ENCODE data around the gene TANC1. TPM values are rescaled to one million over a fixed set of nuclear protein-coding genes. Genes with fewer than 3 reads are reported as not detected.
A peak's percentile ranks its signal among the peaks of the same experiment; 100 is the strongest.

TANC1 gene
- total RNA-seq, 2 experiments from 2014 or later = 0.41 to 0.47 TPM

GRCh38 chr2:159206736-159207380, 238.4 kb downstream of the TANC1 start:
- Mint-ChIP-seq H3K27me3 (no peaks in the 10 kb centered on the region), H3K4me1 (ENCODE audit: low read depth) (peaks cover 51% of the 10 kb centered on the region), H3K9me3 (no peaks in the 10 kb centered on the region), H3K36me3 (ENCODE audit: low read depth) (no peaks in the 10 kb centered on the region), H3K27ac (no peak overlapping the region), H3K4me3 (no peak overlapping the region)
- ChIA-PET CTCF (no interaction called here), POLR2A (no interaction called here)
- H3K27ac ChIP-seq (ENCODE audit: low read depth in 1 of 2, low read length in 2 of 2) = no peak overlapping the region
- no peaks in the 10 kb centered on the region for H3K9me3 ChIP-seq (ENCODE audit: control insufficient read depth in 1 of 2, insufficient read depth in 1 of 2, low read length in 2 of 2)
- no peaks in the 10 kb centered on the region for H3K36me3 ChIP-seq (ENCODE audit: insufficient read depth, low read length)
- DNase-seq (no peak), ATAC-seq (ENCODE audit: poor library complexity) (no peak)
- intact Hi-C loops (cut with DNase I, micrococcal nuclease) = no loop called here
- peaks cover 26% of the 10 kb centered on the region for H3K4me1 ChIP-seq (ENCODE audit: insufficient read depth, low read length)
- H3K27me3 ChIP-seq (ENCODE audit: control insufficient read depth in 1 of 2, insufficient read depth in 2 of 2, low read length in 2 of 2) = no peaks in the 10 kb centered on the region
- H3K4me3 ChIP-seq (ENCODE audit: low read length) = no peak overlapping the region
- no peak for TF ChIP-seq CTCF (IDR thresholded peaks at IDR 0.05)

- no peak overlapping the region for H3K4me3 Mint-ChIP-seq
- no peak overlapping the region for H3K27ac ChIP-seq (ENCODE audit: low read depth in 1 of 2, low read length in 2 of 2)
- ChIA-PET POLR2A (interaction anchor here (2.7 kb wide), 1 partner anchor 504 kb away, joined by 9 read pairs; the partner anchor contains the start of gene MARCHF7), CTCF (no interaction called here)
- peaks cover 23% of the 10 kb centered on the region for H3K4me1 ChIP-seq (ENCODE audit: insufficient read depth, low read length)
- DNase-seq (no peak), ATAC-seq (ENCODE audit: poor library complexity) (no peak)
- no peaks in the 10 kb centered on the region for H3K27me3 Mint-ChIP-seq
- H3K9me3 Mint-ChIP-seq = no peaks in the 10 kb centered on the region
- no peaks in the 10 kb centered on the region for H3K36me3 Mint-ChIP-seq (ENCODE audit: low read depth)
- intact Hi-C loops (cut with DNase I, micrococcal nuclease) = no loop called here
- H3K4me3 ChIP-seq (ENCODE audit: low read length) = no peak overlapping the region
- no peak overlapping the region for H3K27ac Mint-ChIP-seq
- no peak for TF ChIP-seq CTCF (IDR thresholded peaks at IDR 0.05)
- peaks cover 49% of the 10 kb centered on the region for H3K4me1 Mint-ChIP-seq (ENCODE audit: low read depth)
- no peaks in the 10 kb centered on the region for H3K36me3 ChIP-seq (ENCODE audit: insufficient read depth, low read length)
- no peaks in the 10 kb centered on the region for H3K27me3 ChIP-seq (ENCODE audit: control insufficient read depth in 1 of 2, insufficient read depth in 2 of 2, low read length in 2 of 2)
- no peaks in the 10 kb centered on the region for H3K9me3 ChIP-seq (ENCODE audit: control insufficient read depth in 1 of 2, insufficient read depth in 1 of 2, low read length in 2 of 2)
Measured at GRCh38 chr2:159208438-159208837, 240.0 kb downstream of the TANC1 start.

- peaks cover 49% of the 10 kb centered on the region for H3K4me1 Mint-ChIP-seq (ENCODE audit: low read depth)
- intact Hi-C loops (cut with DNase I, micrococcal nuclease) = no loop called here
- H3K9me3 Mint-ChIP-seq = no peaks in the 10 kb centered on the region
- peak overlapping the region in 1 of 2 donors; percentile 30 for H3K27ac ChIP-seq (ENCODE audit: low read depth in 1 of 2, low read length in 2 of 2)
- no peaks in the 10 kb centered on the region for H3K9me3 ChIP-seq (ENCODE audit: control insufficient read depth in 1 of 2, insufficient read depth in 1 of 2, low read length in 2 of 2)
- ATAC-seq (ENCODE audit: poor library complexity) (peak; percentile 99), DNase-seq (peak in 13 of 14 experiments; percentile 20 to 85 (median 49))
- no peaks in the 10 kb centered on the region for H3K36me3 Mint-ChIP-seq (ENCODE audit: low read depth)
- H3K27me3 ChIP-seq (ENCODE audit: control insufficient read depth in 1 of 2, insufficient read depth in 2 of 2, low read length in 2 of 2) = no peaks in the 10 kb centered on the region
- peak overlapping the region; percentile 55 for H3K4me3 Mint-ChIP-seq
- POLR2A ChIA-PET = interaction anchor here (0.6 to 2.7 kb wide), 7 partner anchors 14 to 503 kb away, joined by 3 to 9 read pairs (median 3); partner anchors contain the start of genes MARCHF7 and WDSUB1
- peak overlapping the region; percentile 3 for H3K4me3 ChIP-seq (ENCODE audit: low read length)
- no peaks in the 10 kb centered on the region for H3K27me3 Mint-ChIP-seq
- TF ChIP-seq CTCF (IDR thresholded peaks at IDR 0.05) = no peak
- CTCF ChIA-PET = no interaction called here
- peaks cover 23% of the 10 kb centered on the region for H3K4me1 ChIP-seq (ENCODE audit: insufficient read depth, low read length)
- H3K27ac Mint-ChIP-seq = peak overlapping the region; percentile 74
- H3K36me3 ChIP-seq (ENCODE audit: insufficient read depth, low read length) = no peaks in the 10 kb centered on the region
Measured at GRCh38 chr2:159209341-159210306, 241.2 kb downstream of the TANC1 start.

Data from CD4-positive, alpha-beta T cell (primary cell).